HCT116 (cell line): ENCODE measurements around the gene PRG2. TPM values are rescaled to one million over a fixed set of nuclear protein-coding genes. Genes with fewer than 3 reads are reported as not detected.

ENCODE experiments used
- ATAC-seq: fragments of 200-7000 bp; cut with Tn5 transposase; 2 replicates; pipeline ENCODE4 v1.9.1; 2020; ENCODE audit warnings: mild to moderate bottlenecking, moderate library complexity
- BruUV-seq: library from RNA; stranded (reverse); fragments of 400-500 nt; replicated peaks from 2 replicates; lab custom pipeline; 2021; lab: Mats Ljungman, UMichigan
- CTCF ChIA-PET: fragments of 300-600 bp; sonication (Branson Sonifier 250); formaldehyde crosslinking; loops from one replicate; lab custom pipeline; 2021; ENCODE audit warnings: antibody characterized with exemption; lab: Charles Lee
- POLR2A ChIA-PET: fragments of 300-600, 350-600 bp; sonication (Branson Sonifier 250); formaldehyde crosslinking; loops from one replicate; lab custom pipeline; 2021; ENCODE audit warnings: antibody characterized with exemption; lab: Charles Lee
- RAD21 ChIA-PET, 2 experiments: fragments of 300-600 bp; sonication (Branson Sonifier 250); formaldehyde crosslinking; loops; one replicate each; lab custom pipeline; 2023; ENCODE audit warnings: low total read pairs in 2 of 2; ENCODE audit not compliant: uncharacterized antibody in 2 of 2, unreplicated experiment in 2 of 2, low non-redundant PET in 1 of 2; lab: Charles Lee
- DNase-seq: peaks from one replicate; pipeline ENCODE4 v3.0.0-alpha.2; 2010; ENCODE audit warnings: low read depth, low spot score
- H2AFZ ChIP-seq: fragments of 200-600 bp; shearing (Covaris generic), sonication (generic); 2 replicates; pipeline ENCODE4 v1.6.1; 2017; ENCODE audit warnings: low read depth, mixed run types, mixed read lengths, antibody characterized with exemption, low read length; ENCODE audit not compliant: poor library complexity, severe bottlenecking
- H3K27ac ChIP-seq: 2 replicates; pipeline ENCODE4 v1.5.1; 2012; ENCODE audit warnings: low read depth, low read length
- H3K27me3 ChIP-seq: fragments of 200-600 bp; sonication (generic); 2 replicates; pipeline ENCODE4 v1.6.1; 2016; ENCODE audit warnings: mixed run types, low read length, mixed read lengths; ENCODE audit not compliant: insufficient read depth
- H3K36me3 ChIP-seq, 2 experiments: fragments of 200-500 bp in 1 of 2; fragments of 200-600 bp in 1 of 2; sonication (Bioruptor generic) in 1 of 2; sonication (generic) in 1 of 2; 2 replicates each; pipeline versions ENCODE4 v1.5.1 to v1.6.1; 2014 to 2016; ENCODE audit warnings: low read length in 2 of 2, inconsistent platforms in 1 of 2, mixed read lengths in 1 of 2, mixed run types in 1 of 2; ENCODE audit not compliant: insufficient read depth in 2 of 2, control insufficient read depth in 1 of 2
- H3K4me1 ChIP-seq, 2 experiments: fragments of 200-600 bp in 1 of 2; sonication (generic) in 1 of 2; 2 replicates each; pipeline versions ENCODE4 v1.5.1 to v1.6.1; 2012 to 2017; ENCODE audit warnings: low read length in 2 of 2, inconsistent platforms in 1 of 2, mild to moderate bottlenecking in 1 of 2, mixed read lengths in 1 of 2, mixed run types in 1 of 2, moderate library complexity in 1 of 2; ENCODE audit not compliant: insufficient read depth in 2 of 2, control insufficient read depth in 1 of 2
- H3K4me2 ChIP-seq: fragments of 200-600 bp; sonication (generic); 2 replicates; pipeline ENCODE4 v1.6.1; 2017; ENCODE audit warnings: mixed run types, low read length, mixed read lengths
- H3K4me3 ChIP-seq, 2 experiments: fragments of 200-600 bp in 1 of 2; sonication (generic) in 1 of 2; replicated peaks in 1 of 2; 2 replicates each; pipeline ENCODE4 v1.5.1; 2011 to 2016; ENCODE audit warnings: low read length in 2 of 2, control low read depth in 1 of 2, low read depth in 1 of 2, mild to moderate bottlenecking in 1 of 2, mixed read lengths in 1 of 2, mixed run types in 1 of 2
- H3K79me2 ChIP-seq: fragments of 200-600 bp; sonication (generic); 2 replicates; pipeline ENCODE4 v1.6.1; 2017; ENCODE audit warnings: mild to moderate bottlenecking, mixed run types, low read length, moderate library complexity, mixed read lengths; ENCODE audit not compliant: insufficient read depth
- H3K9ac ChIP-seq: fragments of 200-600 bp; sonication (generic); 2 replicates; pipeline ENCODE4 v1.6.1; 2016; ENCODE audit warnings: low read length, mixed read lengths
- H3K9me2 ChIP-seq: fragments of 200-600 bp; sonication (generic), shearing (Covaris generic); 2 replicates; pipeline ENCODE4 v1.6.1; 2017; ENCODE audit warnings: mixed run types, mild to moderate bottlenecking, moderate library complexity; ENCODE audit not compliant: insufficient read depth
- H3K9me3 ChIP-seq, 2 experiments: fragments of 200-500 bp in 1 of 2; fragments of 200-600 bp in 1 of 2; sonication (Bioruptor generic) in 1 of 2; sonication (generic) in 1 of 2; 2 replicates each; pipeline ENCODE4 v1.6.1; 2014 to 2017; ENCODE audit warnings: low read length in 2 of 2, mixed read lengths in 2 of 2, inconsistent platforms in 1 of 2, low read depth in 1 of 2, mild to moderate bottlenecking in 1 of 2, mixed run types in 1 of 2, moderate library complexity in 1 of 2; ENCODE audit not compliant: control insufficient read depth in 1 of 2, insufficient read depth in 1 of 2
- H4K20me1 ChIP-seq: fragments of 200-600 bp; sonication (generic), shearing (Covaris generic); 2 replicates; pipeline ENCODE4 v1.6.1; 2017; ENCODE audit warnings: mixed run types, mild to moderate bottlenecking, moderate library complexity; ENCODE audit not compliant: insufficient read depth
- CBX3 ChIP-seq: IDR thresholded peaks from 2 replicates; pipeline ENCODE4 v1.6.1; 2012; ENCODE audit warnings: low read depth
- CEBPB ChIP-seq: IDR thresholded peaks from 2 replicates; pipeline ENCODE4 v1.6.1; 2012; ENCODE audit warnings: low read depth
- EZH2phosphoT487 ChIP-seq: fragments of 200-600 bp; IDR thresholded peaks from 2 replicates; pipeline ENCODE4 v1.6.1; 2018; ENCODE audit warnings: antibody characterized with exemption, borderline replicate concordance
- FOSL1 ChIP-seq: IDR thresholded peaks from 2 replicates; pipeline ENCODE4 v1.6.1; 2012; ENCODE audit warnings: low read depth
- POLR2A ChIP-seq: IDR thresholded peaks from 2 replicates; pipeline ENCODE4 v1.7.0; 2011; ENCODE audit warnings: borderline replicate concordance; ENCODE audit not compliant: insufficient read depth, insufficient read length; ENCODE audit errors: extremely low read depth
- SP1 ChIP-seq: IDR thresholded peaks from 2 replicates; pipeline ENCODE4 v1.6.1; 2012; ENCODE audit warnings: low read depth
- SRF ChIP-seq: IDR thresholded peaks from 2 replicates; pipeline ENCODE4 v1.6.1; 2012; ENCODE audit warnings: low read depth
- TCF7L2 ChIP-seq: IDR thresholded peaks from 2 replicates; pipeline ENCODE4 v1.7.0; 2011; ENCODE audit warnings: borderline replicate concordance, inconsistent platforms; ENCODE audit not compliant: insufficient read depth, insufficient read length; ENCODE audit errors: extremely low read depth
- ZFX ChIP-seq: fragments of 450-650 bp; IDR thresholded peaks from 2 replicates; pipeline ENCODE4 v1.6.1; 2017
- ZNF274 ChIP-seq: fragments of 200-500 bp; sonication (Bioruptor generic); IDR thresholded peaks from 2 replicates; pipeline ENCODE4 v1.6.1; 2014; ENCODE audit warnings: mild to moderate bottlenecking, low read depth, low read length, inconsistent platforms
- intact Hi-C: fragments of 100-400 bp; cut with micrococcal nuclease; formaldehyde crosslinking; loops from 2 replicates; pipeline ENCODE4 v1.10.0; 2022
- total RNA-seq: library from RNA; stranded (reverse); gene quantifications from one replicate; pipeline ENCODE4 v1.2.1, GENCODE V29; 2021; ENCODE audit not compliant: unreplicated experiment
- TF ChIP-seq, protein P1 (sequence below): IDR thresholded peaks from 2 replicates; pipeline ENCODE4 v1.6.1; 2011; ENCODE audit warnings: mild to moderate bottlenecking, low read length, moderate library complexity; ENCODE audit not compliant: insufficient replicate concordance; ENCODE audit errors: extremely low read depth
- TF ChIP-seq, protein P2 (sequence below): IDR thresholded peaks from 2 replicates; pipeline ENCODE4 v1.6.1; 2012
- TF ChIP-seq, protein P3 (sequence below), 3 experiments: fragments of 200-600 bp in 1 of 3; sonication (generic) in 1 of 3; IDR thresholded peaks in 2 of 3; conservative IDR thresholded peaks in 1 of 3; 2 replicates each; pipeline ENCODE4 v1.5.1; 2012 to 2017; ENCODE audit warnings: low read depth in 2 of 3, low read length in 2 of 3, antibody characterized with exemption in 1 of 3, borderline replicate concordance in 1 of 3, control low read depth in 1 of 3, mild to moderate bottlenecking in 1 of 3, mixed read lengths in 1 of 3, mixed run types in 1 of 3, moderate library complexity in 1 of 3; ENCODE audit not compliant: insufficient read depth in 1 of 3
- TF ChIP-seq, protein P4 (sequence below): IDR thresholded peaks from 2 replicates; pipeline ENCODE4 v1.6.1; 2012; ENCODE audit warnings: low read depth

PRG2 gene
- total RNA-seq, 1 experiment from 2014 or later: 0.81 TPM

DNA sequence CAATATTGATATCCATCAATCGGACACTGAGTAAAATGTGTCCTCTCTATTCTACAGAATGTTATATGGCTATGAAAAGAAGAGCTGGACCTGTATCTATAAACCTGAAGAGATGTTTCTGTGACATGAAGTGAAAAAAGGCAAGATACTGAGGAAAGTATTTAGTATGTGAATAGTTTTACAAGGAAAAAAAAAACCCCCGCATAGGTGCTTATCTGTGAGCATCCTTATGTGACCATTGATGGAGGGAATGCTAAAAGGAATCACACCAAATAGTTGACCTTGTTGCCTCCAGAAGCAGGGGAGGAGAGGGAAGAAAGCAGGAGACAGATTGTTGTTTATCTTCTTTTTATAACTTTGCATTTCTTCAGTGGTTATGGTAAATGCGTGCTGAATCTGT is 661 bp upstream of the PRG2 start (continued):
- TF ChIP-seq, protein P1, sequence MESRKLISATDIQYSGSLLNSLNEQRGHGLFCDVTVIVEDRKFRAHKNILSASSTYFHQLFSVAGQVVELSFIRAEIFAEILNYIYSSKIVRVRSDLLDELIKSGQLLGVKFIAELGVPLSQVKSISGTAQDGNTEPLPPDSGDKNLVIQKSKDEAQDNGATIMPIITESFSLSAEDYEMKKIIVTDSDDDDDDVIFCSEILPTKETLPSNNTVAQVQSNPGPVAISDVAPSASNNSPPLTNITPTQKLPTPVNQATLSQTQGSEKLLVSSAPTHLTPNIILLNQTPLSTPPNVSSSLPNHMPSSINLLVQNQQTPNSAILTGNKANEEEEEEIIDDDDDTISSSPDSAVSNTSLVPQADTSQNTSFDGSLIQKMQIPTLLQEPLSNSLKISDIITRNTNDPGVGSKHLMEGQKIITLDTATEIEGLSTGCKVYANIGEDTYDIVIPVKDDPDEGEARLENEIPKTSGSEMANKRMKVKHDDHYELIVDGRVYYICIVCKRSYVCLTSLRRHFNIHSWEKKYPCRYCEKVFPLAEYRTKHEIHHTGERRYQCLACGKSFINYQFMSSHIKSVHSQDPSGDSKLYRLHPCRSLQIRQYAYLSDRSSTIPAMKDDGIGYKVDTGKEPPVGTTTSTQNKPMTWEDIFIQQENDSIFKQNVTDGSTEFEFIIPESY: no peak

DNA sequence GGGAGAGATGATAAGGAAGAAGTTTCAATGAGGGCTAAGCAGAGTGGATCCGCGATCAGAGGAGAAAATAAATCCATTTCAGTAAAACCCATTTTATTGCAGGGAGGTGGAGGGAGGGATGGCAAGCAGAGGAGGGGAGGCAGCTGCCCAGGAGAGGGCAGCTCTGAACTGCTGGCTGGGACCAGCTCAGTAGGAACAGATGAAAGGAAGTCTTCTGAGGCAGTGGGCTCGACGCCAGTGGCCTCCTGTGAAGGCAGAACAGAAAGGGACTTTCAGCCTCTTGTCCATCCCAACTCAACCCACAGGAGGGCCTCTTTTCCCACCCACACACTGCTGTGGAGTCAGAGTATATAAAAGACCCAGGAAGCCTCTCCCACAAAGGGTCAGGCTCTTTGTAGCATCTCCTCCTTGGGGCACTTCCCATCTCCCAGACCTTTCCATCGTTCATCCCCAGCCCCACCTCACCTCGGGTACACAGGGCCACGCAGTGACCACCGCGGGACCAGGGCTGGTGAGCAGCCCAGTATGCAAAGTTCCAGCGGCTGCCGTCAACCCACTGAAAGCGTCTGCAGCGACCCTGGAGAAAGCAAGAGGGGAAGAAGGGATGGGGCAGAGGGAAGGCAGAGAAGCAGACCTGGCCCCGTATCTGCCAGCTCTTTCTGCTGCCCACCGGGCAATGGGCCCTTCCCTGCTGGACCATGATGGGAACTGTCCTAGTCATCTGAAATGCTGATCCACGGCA is 3.0 kb downstream of the PRG2 start:
- intact Hi-C loops: no loop called here
- ChIA-PET CTCF (no interaction called here), POLR2A (no interaction called here), RAD21 (no interaction called here)
- no peak overlapping the region for H2AFZ ChIP-seq
- H3K4me2 ChIP-seq: no peak overlapping the region
- no peaks in the 10 kb centered on the region for H3K9me3 ChIP-seq
- H3K9me2 ChIP-seq: no peaks in the 10 kb centered on the region
- no peaks in the 10 kb centered on the region for H3K79me2 ChIP-seq
- no TSS peak for BruUV-seq
- no peaks in the 10 kb centered on the region for H3K36me3 ChIP-seq
- H4K20me1 ChIP-seq: no peaks in the 10 kb centered on the region
- no peak overlapping the region for H3K9ac ChIP-seq
- H3K27ac ChIP-seq: no peak overlapping the region
- ATAC-seq: no peak
- peaks cover 5% of the 10 kb centered on the region for H3K27me3 ChIP-seq
- DNase-seq: no peak
- H3K4me3 ChIP-seq: no peak overlapping the region
- no peaks in the 10 kb centered on the region for H3K4me1 ChIP-seq
- TF ChIP-seq, protein P1: no peak
- no peak for TF ChIP-seq POLR2A
- no peak for TF ChIP-seq CBX3
- TF ChIP-seq CEBPB: no peak
- TF ChIP-seq, protein P2, sequence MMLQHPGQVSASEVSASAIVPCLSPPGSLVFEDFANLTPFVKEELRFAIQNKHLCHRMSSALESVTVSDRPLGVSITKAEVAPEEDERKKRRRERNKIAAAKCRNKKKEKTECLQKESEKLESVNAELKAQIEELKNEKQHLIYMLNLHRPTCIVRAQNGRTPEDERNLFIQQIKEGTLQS: no peak
- TF ChIP-seq ZNF274: no peak
- no peak for TF ChIP-seq TCF7L2
- no peak for TF ChIP-seq SRF
- TF ChIP-seq SP1: no peak
- no peak for TF ChIP-seq ZFX
- TF ChIP-seq, protein P3, sequence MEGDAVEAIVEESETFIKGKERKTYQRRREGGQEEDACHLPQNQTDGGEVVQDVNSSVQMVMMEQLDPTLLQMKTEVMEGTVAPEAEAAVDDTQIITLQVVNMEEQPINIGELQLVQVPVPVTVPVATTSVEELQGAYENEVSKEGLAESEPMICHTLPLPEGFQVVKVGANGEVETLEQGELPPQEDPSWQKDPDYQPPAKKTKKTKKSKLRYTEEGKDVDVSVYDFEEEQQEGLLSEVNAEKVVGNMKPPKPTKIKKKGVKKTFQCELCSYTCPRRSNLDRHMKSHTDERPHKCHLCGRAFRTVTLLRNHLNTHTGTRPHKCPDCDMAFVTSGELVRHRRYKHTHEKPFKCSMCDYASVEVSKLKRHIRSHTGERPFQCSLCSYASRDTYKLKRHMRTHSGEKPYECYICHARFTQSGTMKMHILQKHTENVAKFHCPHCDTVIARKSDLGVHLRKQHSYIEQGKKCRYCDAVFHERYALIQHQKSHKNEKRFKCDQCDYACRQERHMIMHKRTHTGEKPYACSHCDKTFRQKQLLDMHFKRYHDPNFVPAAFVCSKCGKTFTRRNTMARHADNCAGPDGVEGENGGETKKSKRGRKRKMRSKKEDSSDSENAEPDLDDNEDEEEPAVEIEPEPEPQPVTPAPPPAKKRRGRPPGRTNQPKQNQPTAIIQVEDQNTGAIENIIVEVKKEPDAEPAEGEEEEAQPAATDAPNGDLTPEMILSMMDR (IDR thresholded peaks at IDR 0.05 in 2 of 3, conservative IDR thresholded peaks at IDR 0.05 in 1 of 3; ENCODE audit: borderline replicate concordance in 1 of 3, insufficient read depth in 1 of 3, low read depth in 2 of 3, low read length in 2 of 3): no peak
- no peak for TF ChIP-seq FOSL1
- TF ChIP-seq EZH2phosphoT487: no peak
- TF ChIP-seq, protein P4, sequence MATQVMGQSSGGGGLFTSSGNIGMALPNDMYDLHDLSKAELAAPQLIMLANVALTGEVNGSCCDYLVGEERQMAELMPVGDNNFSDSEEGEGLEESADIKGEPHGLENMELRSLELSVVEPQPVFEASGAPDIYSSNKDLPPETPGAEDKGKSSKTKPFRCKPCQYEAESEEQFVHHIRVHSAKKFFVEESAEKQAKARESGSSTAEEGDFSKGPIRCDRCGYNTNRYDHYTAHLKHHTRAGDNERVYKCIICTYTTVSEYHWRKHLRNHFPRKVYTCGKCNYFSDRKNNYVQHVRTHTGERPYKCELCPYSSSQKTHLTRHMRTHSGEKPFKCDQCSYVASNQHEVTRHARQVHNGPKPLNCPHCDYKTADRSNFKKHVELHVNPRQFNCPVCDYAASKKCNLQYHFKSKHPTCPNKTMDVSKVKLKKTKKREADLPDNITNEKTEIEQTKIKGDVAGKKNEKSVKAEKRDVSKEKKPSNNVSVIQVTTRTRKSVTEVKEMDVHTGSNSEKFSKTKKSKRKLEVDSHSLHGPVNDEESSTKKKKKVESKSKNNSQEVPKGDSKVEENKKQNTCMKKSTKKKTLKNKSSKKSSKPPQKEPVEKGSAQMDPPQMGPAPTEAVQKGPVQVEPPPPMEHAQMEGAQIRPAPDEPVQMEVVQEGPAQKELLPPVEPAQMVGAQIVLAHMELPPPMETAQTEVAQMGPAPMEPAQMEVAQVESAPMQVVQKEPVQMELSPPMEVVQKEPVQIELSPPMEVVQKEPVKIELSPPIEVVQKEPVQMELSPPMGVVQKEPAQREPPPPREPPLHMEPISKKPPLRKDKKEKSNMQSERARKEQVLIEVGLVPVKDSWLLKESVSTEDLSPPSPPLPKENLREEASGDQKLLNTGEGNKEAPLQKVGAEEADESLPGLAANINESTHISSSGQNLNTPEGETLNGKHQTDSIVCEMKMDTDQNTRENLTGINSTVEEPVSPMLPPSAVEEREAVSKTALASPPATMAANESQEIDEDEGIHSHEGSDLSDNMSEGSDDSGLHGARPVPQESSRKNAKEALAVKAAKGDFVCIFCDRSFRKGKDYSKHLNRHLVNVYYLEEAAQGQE: no peak
